WTC11 (cell line): ENCODE measurements around the gene BICRA. TPM values are rescaled to one million over a fixed set of nuclear protein-coding genes. Genes with fewer than 3 reads are reported as not detected.

Experiments
- ATAC-seq: fragments of 200-7000 bp; cut with Tn5 transposase; 2 replicates; pipeline ENCODE4 v1.10.0; 2021; ENCODE audit warnings: mild to moderate bottlenecking, moderate library complexity
- CTCF ChIA-PET: fragments of 300-600 bp; sonication (Branson Sonifier 250); formaldehyde crosslinking; loops from one replicate; lab custom pipeline; 2021; ENCODE audit warnings: antibody characterized with exemption; lab: Charles Lee
- POLR2A ChIA-PET: fragments of 350-600 bp; sonication (Branson Sonifier 250); formaldehyde crosslinking; loops from one replicate; lab custom pipeline; 2021; ENCODE audit warnings: antibody characterized with exemption; lab: Charles Lee
- DNase-seq: peaks from one replicate; pipeline ENCODE4 v3.0.0; 2021; ENCODE audit warnings: low spot score
- H3K27ac Mint-ChIP-seq: 2 replicates; pipeline ENCODE4 v1.8.0; 2021; ENCODE audit warnings: mixed read lengths
- H3K27me3 Mint-ChIP-seq: 2 replicates; pipeline ENCODE4 v1.8.0; 2021; ENCODE audit warnings: low read depth, mild to moderate bottlenecking, moderate library complexity, mixed read lengths
- H3K36me3 Mint-ChIP-seq: 2 replicates; pipeline ENCODE4 v1.8.0; 2021; ENCODE audit warnings: mixed read lengths
- H3K4me1 Mint-ChIP-seq: 2 replicates; pipeline ENCODE4 v1.8.0; 2022; ENCODE audit warnings: mixed read lengths
- H3K4me3 Mint-ChIP-seq: 2 replicates; pipeline ENCODE4 v1.8.0; 2021; ENCODE audit warnings: mild to moderate bottlenecking, moderate library complexity, mixed read lengths
- H3K9me3 Mint-ChIP-seq: 2 replicates; pipeline ENCODE4 v1.8.0; 2021; ENCODE audit warnings: mixed read lengths
- CBFB ChIP-seq: sonication (generic); formaldehyde crosslinking; IDR thresholded peaks from 2 replicates; pipeline ENCODE4 v1.8.1; 2022; ENCODE audit warnings: mild to moderate bottlenecking, low read depth, missing genetic modification reagents
- CREB1 ChIP-seq: sonication (generic); formaldehyde crosslinking; IDR thresholded peaks from 2 replicates; pipeline ENCODE4 v1.8.0; 2023; ENCODE audit warnings: mild to moderate bottlenecking, missing genetic modification reagents
- ELF4 ChIP-seq: sonication (generic); formaldehyde crosslinking; IDR thresholded peaks from 2 replicates; pipeline ENCODE4 v1.8.1; 2022; ENCODE audit warnings: low read depth, mild to moderate bottlenecking, moderate library complexity, missing genetic modification reagents
- ESRRA ChIP-seq: sonication (generic); formaldehyde crosslinking; IDR thresholded peaks from 2 replicates; pipeline ENCODE4 v1.8.1; 2022; ENCODE audit warnings: mild to moderate bottlenecking, missing genetic modification reagents, borderline replicate concordance
- JUN ChIP-seq: sonication (generic); formaldehyde crosslinking; IDR thresholded peaks from 2 replicates; pipeline ENCODE4 v1.8.0; 2023; ENCODE audit warnings: mild to moderate bottlenecking, missing genetic modification reagents
- MXD4 ChIP-seq: fragments of 250-450 bp; sonication (Bioruptor Pico); IDR thresholded peaks from 2 replicates; pipeline ENCODE4 v1.8.0; 2021; ENCODE audit warnings: mild to moderate bottlenecking, moderate library complexity, borderline replicate concordance
- MYBL2 ChIP-seq: sonication (generic); formaldehyde crosslinking; IDR thresholded peaks from 2 replicates; pipeline ENCODE4 v1.8.1; 2023; ENCODE audit warnings: mild to moderate bottlenecking, moderate library complexity, missing genetic modification reagents
- NFATC4 ChIP-seq: fragments of 250-450 bp; sonication (Bioruptor Pico); IDR thresholded peaks from 2 replicates; pipeline ENCODE4 v1.9.0; 2021; ENCODE audit warnings: mild to moderate bottlenecking
- NR1H2 ChIP-seq: sonication (generic); formaldehyde crosslinking; IDR thresholded peaks from 2 replicates; pipeline ENCODE4 v1.9.0; 2021; ENCODE audit warnings: mild to moderate bottlenecking, moderate library complexity, missing genetic modification reagents
- SOX15 ChIP-seq: fragments of 250-450 bp; sonication (Bioruptor Pico); IDR thresholded peaks from 2 replicates; pipeline ENCODE4 v1.9.0; 2021; ENCODE audit warnings: mild to moderate bottlenecking
- TP53 ChIP-seq: sonication (generic); formaldehyde crosslinking; IDR thresholded peaks from 2 replicates; pipeline ENCODE4 v1.8.1; 2023; ENCODE audit warnings: mild to moderate bottlenecking, missing genetic modification reagents
- ZNF138 ChIP-seq: sonication (generic); formaldehyde crosslinking; conservative IDR thresholded peaks from 2 replicates; pipeline ENCODE4 v1.8.1; 2022; ENCODE audit warnings: mild to moderate bottlenecking, moderate library complexity, missing genetic modification reagents
- ZNF416 ChIP-seq: fragments of 250-450 bp; sonication (Bioruptor Pico); IDR thresholded peaks from 2 replicates; pipeline ENCODE4 v1.9.0; 2021; ENCODE audit warnings: mild to moderate bottlenecking, inconsistent platforms
- total RNA-seq: library from RNA; stranded (reverse); gene quantifications from 3 replicates; pipeline ENCODE4 v1.2.3, GENCODE V29; 2021
- TF ChIP-seq, protein P1 (sequence below): sonication (generic); formaldehyde crosslinking; IDR thresholded peaks from 2 replicates; pipeline ENCODE4 v1.8.0; 2022; ENCODE audit warnings: mild to moderate bottlenecking, missing genetic modification reagents
- TF ChIP-seq, protein P2 (sequence below): sonication (generic); formaldehyde crosslinking; IDR thresholded peaks from 2 replicates; pipeline ENCODE4 v1.8.1; 2022; ENCODE audit warnings: low read depth, missing genetic modification reagents, borderline replicate concordance
- TF ChIP-seq, protein P3 (sequence below): sonication (generic); formaldehyde crosslinking; IDR thresholded peaks from 2 replicates; pipeline ENCODE4 v1.8.0; 2022; ENCODE audit warnings: mild to moderate bottlenecking, missing genetic modification reagents
- TF ChIP-seq, protein P4 (sequence below): sonication (generic); formaldehyde crosslinking; IDR thresholded peaks from 2 replicates; pipeline ENCODE4 v1.8.1; 2023; ENCODE audit warnings: mild to moderate bottlenecking, missing genetic modification reagents, moderate library complexity
- TF ChIP-seq, protein P5 (sequence below): fragments of 250-450 bp; sonication (Bioruptor Pico); IDR thresholded peaks from 2 replicates; pipeline ENCODE4 v1.9.0; 2021; ENCODE audit warnings: mild to moderate bottlenecking

The BICRA gene
- total RNA-seq, 1 experiment from 2014 or later = 30.3 TPM

DNA sequence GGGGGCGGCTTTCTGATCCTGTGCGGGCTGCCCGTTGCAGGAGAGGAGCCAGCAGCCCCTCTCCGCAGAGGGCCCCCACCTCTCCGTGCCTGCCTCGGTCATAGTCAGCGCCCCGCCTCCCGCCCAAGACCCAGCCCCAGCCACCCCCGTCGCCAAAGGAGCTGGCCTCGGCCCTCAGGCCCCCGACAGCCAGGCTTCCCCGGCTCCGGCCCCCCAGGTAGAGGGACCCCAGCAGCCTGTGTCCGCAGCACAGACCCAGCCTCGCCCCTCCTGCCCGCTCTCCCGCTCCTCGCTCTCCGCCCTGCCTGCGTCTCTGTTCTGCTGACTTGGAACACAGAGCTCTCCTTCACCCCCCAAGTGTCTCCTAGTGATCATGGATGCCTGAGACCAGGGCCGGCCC is 73.0 kb downstream of the BICRA start:
- no peak overlapping the region for H3K4me3 Mint-ChIP-seq
- ChIA-PET POLR2A (no interaction called here), CTCF (interaction anchor here (1.0 kb wide), 1 partner anchor 166 kb away, joined by 5 read pairs; no protein-coding TSS in a partner anchor)
- no peaks in the 10 kb centered on the region for H3K4me1 Mint-ChIP-seq
- DNase-seq = no peak
- H3K9me3 Mint-ChIP-seq = no peaks in the 10 kb centered on the region
- peaks cover 21% of the 10 kb centered on the region for H3K36me3 Mint-ChIP-seq
- no peaks in the 10 kb centered on the region; the same call in 1 of the 2 replicates for H3K27me3 Mint-ChIP-seq
- no peak for ATAC-seq
- TF ChIP-seq TP53 (CRISPR knock-in tag) = no peak
- H3K27ac Mint-ChIP-seq = no peak overlapping the region

DNA sequence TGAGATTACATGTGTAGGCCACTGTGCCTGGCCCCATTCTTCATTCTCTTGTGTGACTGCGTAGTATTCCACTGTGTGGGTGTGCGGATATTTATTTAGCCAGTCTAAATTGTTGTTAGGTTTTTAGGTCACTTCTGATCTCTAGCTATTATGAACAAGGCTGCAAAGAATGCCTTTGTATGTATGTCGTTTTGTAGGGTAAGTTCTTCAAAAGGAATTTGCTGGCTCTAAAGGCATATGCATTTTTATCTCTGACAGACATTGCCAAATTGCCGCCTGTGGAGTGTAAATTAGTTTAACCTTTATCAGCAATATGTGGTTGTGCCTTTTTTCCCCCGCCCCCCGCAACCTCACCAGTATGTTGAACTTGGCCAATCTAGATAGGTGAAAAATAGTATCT is 74.0 kb downstream of the BICRA start:
- Mint-ChIP-seq H3K36me3 (peaks cover 15% of the 10 kb centered on the region), H3K27me3 (no peaks in the 10 kb centered on the region; the same call in 1 of the 2 replicates), H3K9me3 (no peaks in the 10 kb centered on the region), H3K4me3 (no peak overlapping the region), H3K4me1 (no peaks in the 10 kb centered on the region), H3K27ac (peak overlapping the region; percentile 69; the same call in 1 of the 2 replicates)
- ATAC-seq (no peak), DNase-seq (no peak)
- CTCF ChIA-PET = no interaction called here
- POLR2A ChIA-PET = no interaction called here
- TF ChIP-seq ELF4 (CRISPR knock-in tag) = no peak
- TF ChIP-seq, protein P1, sequence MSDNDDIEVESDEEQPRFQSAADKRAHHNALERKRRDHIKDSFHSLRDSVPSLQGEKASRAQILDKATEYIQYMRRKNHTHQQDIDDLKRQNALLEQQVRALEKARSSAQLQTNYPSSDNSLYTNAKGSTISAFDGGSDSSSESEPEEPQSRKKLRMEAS (CRISPR knock-in tag) = no peak

DNA sequence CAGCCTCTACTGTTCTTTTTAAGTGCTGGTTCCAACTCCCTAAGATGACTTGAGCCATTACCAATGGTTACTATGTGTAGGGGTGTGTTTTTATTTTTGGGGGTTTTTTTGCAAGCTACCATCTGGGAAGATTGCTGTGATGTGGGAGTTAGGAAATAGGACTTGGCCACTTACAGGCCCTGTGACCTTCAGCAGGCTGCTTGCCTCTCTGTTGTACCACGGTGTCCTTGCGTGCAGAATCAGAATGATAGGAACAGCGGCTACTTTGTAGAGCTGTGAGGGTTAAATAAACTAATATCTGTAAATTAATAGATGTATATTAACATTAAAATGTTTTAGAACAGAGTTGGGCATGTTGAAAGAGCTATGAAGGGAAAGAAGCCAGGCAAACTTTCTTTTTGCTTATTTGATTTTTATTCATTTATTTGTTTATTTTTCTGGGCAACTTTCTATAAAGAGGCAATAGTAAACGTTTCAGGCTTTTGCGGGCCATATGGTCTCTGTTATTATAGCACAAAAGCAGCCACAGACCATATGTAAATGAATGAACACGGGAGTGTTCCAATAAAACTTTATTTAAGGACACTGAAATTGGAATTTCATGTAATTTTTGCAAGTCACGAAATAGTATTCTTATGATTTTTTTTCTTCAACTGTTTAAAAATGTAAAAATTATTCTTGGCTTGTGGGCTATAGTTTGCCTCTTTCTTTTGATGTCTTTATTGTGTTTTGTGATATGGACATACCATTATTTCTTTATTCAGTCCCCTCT is 77.9 kb downstream of the BICRA start:
- no peaks in the 10 kb centered on the region for H3K27me3 Mint-ChIP-seq
- TF ChIP-seq, protein P2, sequence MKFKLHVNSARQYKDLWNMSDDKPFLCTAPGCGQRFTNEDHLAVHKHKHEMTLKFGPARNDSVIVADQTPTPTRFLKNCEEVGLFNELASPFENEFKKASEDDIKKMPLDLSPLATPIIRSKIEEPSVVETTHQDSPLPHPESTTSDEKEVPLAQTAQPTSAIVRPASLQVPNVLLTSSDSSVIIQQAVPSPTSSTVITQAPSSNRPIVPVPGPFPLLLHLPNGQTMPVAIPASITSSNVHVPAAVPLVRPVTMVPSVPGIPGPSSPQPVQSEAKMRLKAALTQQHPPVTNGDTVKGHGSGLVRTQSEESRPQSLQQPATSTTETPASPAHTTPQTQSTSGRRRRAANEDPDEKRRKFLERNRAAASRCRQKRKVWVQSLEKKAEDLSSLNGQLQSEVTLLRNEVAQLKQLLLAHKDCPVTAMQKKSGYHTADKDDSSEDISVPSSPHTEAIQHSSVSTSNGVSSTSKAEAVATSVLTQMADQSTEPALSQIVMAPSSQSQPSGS (CRISPR knock-in tag) = no peak
- TF ChIP-seq JUN (CRISPR knock-in tag) (no peak), CREB1 (CRISPR knock-in tag) (no peak), ZNF138 (CRISPR knock-in tag) (no peak), ESRRA (CRISPR knock-in tag) (no peak), TP53 (CRISPR knock-in tag) (no peak), CBFB (no peak)
- TF ChIP-seq, protein P3, sequence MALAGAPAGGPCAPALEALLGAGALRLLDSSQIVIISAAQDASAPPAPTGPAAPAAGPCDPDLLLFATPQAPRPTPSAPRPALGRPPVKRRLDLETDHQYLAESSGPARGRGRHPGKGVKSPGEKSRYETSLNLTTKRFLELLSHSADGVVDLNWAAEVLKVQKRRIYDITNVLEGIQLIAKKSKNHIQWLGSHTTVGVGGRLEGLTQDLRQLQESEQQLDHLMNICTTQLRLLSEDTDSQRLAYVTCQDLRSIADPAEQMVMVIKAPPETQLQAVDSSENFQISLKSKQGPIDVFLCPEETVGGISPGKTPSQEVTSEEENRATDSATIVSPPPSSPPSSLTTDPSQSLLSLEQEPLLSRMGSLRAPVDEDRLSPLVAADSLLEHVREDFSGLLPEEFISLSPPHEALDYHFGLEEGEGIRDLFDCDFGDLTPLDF (CRISPR knock-in tag) = no peak
- TF ChIP-seq, all 79 proteins: peak for 0
- DNase-seq (no peak), ATAC-seq (no peak)
- 0 out of 2 replicates have a peak overlapping the region, but pooled peaks have one; percentile 7 for H3K27ac Mint-ChIP-seq
- no peak overlapping the region for H3K4me3 Mint-ChIP-seq
- CTCF ChIA-PET = interaction anchor here (1.3 kb wide), 1 partner anchor 11 kb away, joined by 3 read pairs; no protein-coding TSS in a partner anchor
- H3K4me1 Mint-ChIP-seq = no peaks in the 10 kb centered on the region
- peaks cover 7% of the 10 kb centered on the region for H3K9me3 Mint-ChIP-seq
- peaks cover 20% of the 10 kb centered on the region for H3K36me3 Mint-ChIP-seq
- POLR2A ChIA-PET = no interaction called here

DNA sequence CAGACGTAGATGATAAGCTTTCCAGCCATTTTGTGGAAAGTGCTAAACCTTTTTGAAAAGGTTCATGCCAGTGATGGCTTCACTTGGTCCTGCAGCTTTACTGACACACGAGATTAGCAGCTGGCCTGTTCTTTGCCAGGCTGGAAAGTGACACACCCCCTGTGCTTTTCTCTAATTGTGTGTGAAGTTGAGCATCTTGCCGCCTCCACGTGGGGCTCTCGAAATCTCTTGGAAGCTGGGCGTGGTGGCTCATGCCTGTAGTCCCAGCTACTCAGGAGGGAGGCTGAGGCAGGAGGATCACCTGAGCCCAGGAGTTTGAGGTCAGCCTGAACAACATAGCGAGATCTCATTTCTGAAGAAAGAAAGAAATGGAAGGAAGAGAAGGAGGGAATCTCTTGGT is 79.0 kb downstream of the BICRA start:
- H3K4me1 Mint-ChIP-seq = no peaks in the 10 kb centered on the region
- no peak for TF ChIP-seq CBFB
- TF ChIP-seq ZNF416 (CRISPR knock-in tag) = no peak
- TF ChIP-seq SOX15 (CRISPR knock-in tag) = no peak
- TF ChIP-seq, protein P4, sequence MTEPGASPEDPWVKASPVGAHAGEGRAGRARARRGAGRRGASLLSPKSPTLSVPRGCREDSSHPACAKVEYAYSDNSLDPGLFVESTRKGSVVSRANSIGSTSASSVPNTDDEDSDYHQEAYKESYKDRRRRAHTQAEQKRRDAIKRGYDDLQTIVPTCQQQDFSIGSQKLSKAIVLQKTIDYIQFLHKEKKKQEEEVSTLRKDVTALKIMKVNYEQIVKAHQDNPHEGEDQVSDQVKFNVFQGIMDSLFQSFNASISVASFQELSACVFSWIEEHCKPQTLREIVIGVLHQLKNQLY (CRISPR knock-in tag) = no peak
- no peak for TF ChIP-seq NFATC4 (CRISPR knock-in tag)
- no peak for TF ChIP-seq MXD4 (CRISPR knock-in tag)
- TF ChIP-seq MYBL2 = no peak
- TF ChIP-seq NR1H2 (CRISPR knock-in tag) = no peak
- no peak for TF ChIP-seq ESRRA (CRISPR knock-in tag)
- TF ChIP-seq, protein P5, sequence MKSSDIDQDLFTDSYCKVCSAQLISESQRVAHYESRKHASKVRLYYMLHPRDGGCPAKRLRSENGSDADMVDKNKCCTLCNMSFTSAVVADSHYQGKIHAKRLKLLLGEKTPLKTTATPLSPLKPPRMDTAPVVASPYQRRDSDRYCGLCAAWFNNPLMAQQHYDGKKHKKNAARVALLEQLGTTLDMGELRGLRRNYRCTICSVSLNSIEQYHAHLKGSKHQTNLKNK (CRISPR knock-in tag) = no peak
- TF ChIP-seq, all 79 proteins: peak for 0
- Mint-ChIP-seq H3K36me3 (peaks cover 22% of the 10 kb centered on the region), H3K27ac (peak overlapping the region; percentile 83; the same call in 1 of the 2 replicates), H3K9me3 (peaks cover 7% of the 10 kb centered on the region), H3K4me3 (no peak overlapping the region), H3K27me3 (no peaks in the 10 kb centered on the region)
- POLR2A ChIA-PET = no interaction called here
- ATAC-seq (no peak), DNase-seq (no peak)
- CTCF ChIA-PET = interaction anchor here (0.7 to 0.9 kb wide), 3 partner anchors 10 to 61 kb away, joined by 3 to 5 read pairs (median 4); no protein-coding TSS in a partner anchor
